HCT116 (cell line): ENCODE measurements around the gene ARHGEF11. TPM values are rescaled to one million over a fixed set of nuclear protein-coding genes. Genes with fewer than 3 reads are reported as not detected.

Experiments used
- ATAC-seq: fragments of 200-7000 bp; cut with Tn5 transposase; 2 replicates; pipeline ENCODE4 v1.9.1; 2020; ENCODE audit warnings: mild to moderate bottlenecking, moderate library complexity
- BruUV-seq: library from RNA; stranded (reverse); fragments of 400-500 nt; replicated peaks from 2 replicates; lab custom pipeline; 2021; lab: Mats Ljungman, UMichigan
- CTCF ChIA-PET: fragments of 300-600 bp; sonication (Branson Sonifier 250); formaldehyde crosslinking; loops from one replicate; lab custom pipeline; 2021; ENCODE audit warnings: antibody characterized with exemption; lab: Charles Lee
- POLR2A ChIA-PET: fragments of 300-600, 350-600 bp; sonication (Branson Sonifier 250); formaldehyde crosslinking; loops from one replicate; lab custom pipeline; 2021; ENCODE audit warnings: antibody characterized with exemption; lab: Charles Lee
- RAD21 ChIA-PET, 2 experiments: fragments of 300-600 bp; sonication (Branson Sonifier 250); formaldehyde crosslinking; loops; one replicate each; lab custom pipeline; 2023; ENCODE audit warnings: low total read pairs in 2 of 2; ENCODE audit not compliant: uncharacterized antibody in 2 of 2, unreplicated experiment in 2 of 2, low non-redundant PET in 1 of 2; lab: Charles Lee
- DNase-seq: peaks from one replicate; pipeline ENCODE4 v3.0.0-alpha.2; 2010; ENCODE audit warnings: low read depth, low spot score
- H2AFZ ChIP-seq: fragments of 200-600 bp; shearing (Covaris generic), sonication (generic); 2 replicates; pipeline ENCODE4 v1.6.1; 2017; ENCODE audit warnings: low read depth, mixed run types, mixed read lengths, antibody characterized with exemption, low read length; ENCODE audit not compliant: poor library complexity, severe bottlenecking
- H3K27ac ChIP-seq: 2 replicates; pipeline ENCODE4 v1.5.1; 2012; ENCODE audit warnings: low read depth, low read length
- H3K27me3 ChIP-seq: fragments of 200-600 bp; sonication (generic); 2 replicates; pipeline ENCODE4 v1.6.1; 2016; ENCODE audit warnings: mixed run types, low read length, mixed read lengths; ENCODE audit not compliant: insufficient read depth
- H3K36me3 ChIP-seq, 2 experiments: fragments of 200-500 bp in 1 of 2; fragments of 200-600 bp in 1 of 2; sonication (Bioruptor generic) in 1 of 2; sonication (generic) in 1 of 2; 2 replicates each; pipeline versions ENCODE4 v1.5.1 to v1.6.1; 2014 to 2016; ENCODE audit warnings: low read length in 2 of 2, inconsistent platforms in 1 of 2, mixed read lengths in 1 of 2, mixed run types in 1 of 2; ENCODE audit not compliant: insufficient read depth in 2 of 2, control insufficient read depth in 1 of 2
- H3K4me1 ChIP-seq, 2 experiments: fragments of 200-600 bp in 1 of 2; sonication (generic) in 1 of 2; 2 replicates each; pipeline versions ENCODE4 v1.5.1 to v1.6.1; 2012 to 2017; ENCODE audit warnings: low read length in 2 of 2, inconsistent platforms in 1 of 2, mild to moderate bottlenecking in 1 of 2, mixed read lengths in 1 of 2, mixed run types in 1 of 2, moderate library complexity in 1 of 2; ENCODE audit not compliant: insufficient read depth in 2 of 2, control insufficient read depth in 1 of 2
- H3K4me2 ChIP-seq: fragments of 200-600 bp; sonication (generic); 2 replicates; pipeline ENCODE4 v1.6.1; 2017; ENCODE audit warnings: mixed run types, low read length, mixed read lengths
- H3K4me3 ChIP-seq, 2 experiments: fragments of 200-600 bp in 1 of 2; sonication (generic) in 1 of 2; replicated peaks in 1 of 2; 2 replicates each; pipeline ENCODE4 v1.5.1; 2011 to 2016; ENCODE audit warnings: low read length in 2 of 2, control low read depth in 1 of 2, low read depth in 1 of 2, mild to moderate bottlenecking in 1 of 2, mixed read lengths in 1 of 2, mixed run types in 1 of 2
- H3K79me2 ChIP-seq: fragments of 200-600 bp; sonication (generic); 2 replicates; pipeline ENCODE4 v1.6.1; 2017; ENCODE audit warnings: mild to moderate bottlenecking, mixed run types, low read length, moderate library complexity, mixed read lengths; ENCODE audit not compliant: insufficient read depth
- H3K9ac ChIP-seq: fragments of 200-600 bp; sonication (generic); 2 replicates; pipeline ENCODE4 v1.6.1; 2016; ENCODE audit warnings: low read length, mixed read lengths
- H3K9me2 ChIP-seq: fragments of 200-600 bp; sonication (generic), shearing (Covaris generic); 2 replicates; pipeline ENCODE4 v1.6.1; 2017; ENCODE audit warnings: mixed run types, mild to moderate bottlenecking, moderate library complexity; ENCODE audit not compliant: insufficient read depth
- H3K9me3 ChIP-seq, 2 experiments: fragments of 200-500 bp in 1 of 2; fragments of 200-600 bp in 1 of 2; sonication (Bioruptor generic) in 1 of 2; sonication (generic) in 1 of 2; 2 replicates each; pipeline ENCODE4 v1.6.1; 2014 to 2017; ENCODE audit warnings: low read length in 2 of 2, mixed read lengths in 2 of 2, inconsistent platforms in 1 of 2, low read depth in 1 of 2, mild to moderate bottlenecking in 1 of 2, mixed run types in 1 of 2, moderate library complexity in 1 of 2; ENCODE audit not compliant: control insufficient read depth in 1 of 2, insufficient read depth in 1 of 2
- H4K20me1 ChIP-seq: fragments of 200-600 bp; sonication (generic), shearing (Covaris generic); 2 replicates; pipeline ENCODE4 v1.6.1; 2017; ENCODE audit warnings: mixed run types, mild to moderate bottlenecking, moderate library complexity; ENCODE audit not compliant: insufficient read depth
- ATF3 ChIP-seq: IDR thresholded peaks from 2 replicates; pipeline ENCODE4 v1.6.1; 2012
- CBX3 ChIP-seq: IDR thresholded peaks from 2 replicates; pipeline ENCODE4 v1.6.1; 2012; ENCODE audit warnings: low read depth
- CEBPB ChIP-seq: IDR thresholded peaks from 2 replicates; pipeline ENCODE4 v1.6.1; 2012; ENCODE audit warnings: low read depth
- CTCF ChIP-seq, 3 experiments: fragments of 200-600 bp in 1 of 3; sonication (generic) in 1 of 3; IDR thresholded peaks in 2 of 3; conservative IDR thresholded peaks in 1 of 3; 2 replicates each; pipeline ENCODE4 v1.5.1; 2012 to 2017; ENCODE audit warnings: low read depth in 2 of 3, low read length in 2 of 3, antibody characterized with exemption in 1 of 3, borderline replicate concordance in 1 of 3, control low read depth in 1 of 3, mild to moderate bottlenecking in 1 of 3, mixed read lengths in 1 of 3, mixed run types in 1 of 3, moderate library complexity in 1 of 3; ENCODE audit not compliant: insufficient read depth in 1 of 3
- EGR1 ChIP-seq: IDR thresholded peaks from 2 replicates; pipeline ENCODE4 v1.6.1; 2012; ENCODE audit warnings: low read depth
- ELF1 ChIP-seq: IDR thresholded peaks from 2 replicates; pipeline ENCODE4 v1.6.1; 2012; ENCODE audit warnings: low read depth, borderline replicate concordance
- EZH2 ChIP-seq: fragments of 200-600 bp; sonication (generic); IDR thresholded peaks from 2 replicates; pipeline ENCODE4 v1.6.1; 2017; ENCODE audit warnings: antibody characterized with exemption, mixed run types
- FOSL1 ChIP-seq: IDR thresholded peaks from 2 replicates; pipeline ENCODE4 v1.6.1; 2012; ENCODE audit warnings: low read depth
- MAX ChIP-seq: IDR thresholded peaks from 2 replicates; pipeline ENCODE4 v1.6.1; 2012
- POLR2A ChIP-seq: IDR thresholded peaks from 2 replicates; pipeline ENCODE4 v1.7.0; 2011; ENCODE audit warnings: borderline replicate concordance; ENCODE audit not compliant: insufficient read depth, insufficient read length; ENCODE audit errors: extremely low read depth
- POLR2AphosphoS5 ChIP-seq: IDR thresholded peaks from 2 replicates; pipeline ENCODE4 v1.6.1; 2011; ENCODE audit warnings: mild to moderate bottlenecking, low read depth, low read length, moderate library complexity
- SIN3A ChIP-seq: IDR thresholded peaks from 2 replicates; pipeline ENCODE4 v1.6.1; 2012; ENCODE audit warnings: low read depth
- SP1 ChIP-seq: IDR thresholded peaks from 2 replicates; pipeline ENCODE4 v1.6.1; 2012; ENCODE audit warnings: low read depth
- SRF ChIP-seq: IDR thresholded peaks from 2 replicates; pipeline ENCODE4 v1.6.1; 2012; ENCODE audit warnings: low read depth
- TCF7L2 ChIP-seq: IDR thresholded peaks from 2 replicates; pipeline ENCODE4 v1.7.0; 2011; ENCODE audit warnings: borderline replicate concordance, inconsistent platforms; ENCODE audit not compliant: insufficient read depth, insufficient read length; ENCODE audit errors: extremely low read depth
- YY1 ChIP-seq: IDR thresholded peaks from 2 replicates; pipeline ENCODE4 v1.6.1; 2011; ENCODE audit warnings: low read length, low read depth, moderate library complexity, mild to moderate bottlenecking; ENCODE audit not compliant: insufficient replicate concordance; ENCODE audit errors: extremely low read depth
- ZBTB33 ChIP-seq: IDR thresholded peaks from 2 replicates; pipeline ENCODE4 v1.6.1; 2011; ENCODE audit warnings: mild to moderate bottlenecking, low read length, moderate library complexity; ENCODE audit not compliant: insufficient replicate concordance; ENCODE audit errors: extremely low read depth
- ZFX ChIP-seq: fragments of 450-650 bp; IDR thresholded peaks from 2 replicates; pipeline ENCODE4 v1.6.1; 2017
- ZNF274 ChIP-seq: fragments of 200-500 bp; sonication (Bioruptor generic); IDR thresholded peaks from 2 replicates; pipeline ENCODE4 v1.6.1; 2014; ENCODE audit warnings: mild to moderate bottlenecking, low read depth, low read length, inconsistent platforms
- intact Hi-C: fragments of 100-400 bp; cut with micrococcal nuclease; formaldehyde crosslinking; loops from 2 replicates; pipeline ENCODE4 v1.10.0; 2022
- total RNA-seq: library from RNA; stranded (reverse); gene quantifications from one replicate; pipeline ENCODE4 v1.2.1, GENCODE V29; 2021; ENCODE audit not compliant: unreplicated experiment

The ARHGEF11 gene
- total RNA-seq, 1 experiment from 2014 or later: 28.9 TPM

- Histone ChIP-seq H3K9me2 (no peaks in the 10 kb centered on the region), H3K4me2 (no peak overlapping the region), H3K79me2 (no peaks in the 10 kb centered on the region), H4K20me1 (no peaks in the 10 kb centered on the region), H2AFZ (no peak overlapping the region), H3K9ac (no peak overlapping the region), H3K4me1 (peaks cover 6 to 24% of the 10 kb centered on the region in 2 experiments; a peak in 3 of 4 replicates), H3K36me3 (no peaks in the 10 kb centered on the region), H3K27ac (no peak overlapping the region), H3K27me3 (no peaks in the 10 kb centered on the region), H3K9me3 (no peaks in the 10 kb centered on the region; a peak in 1 of 4 replicates), H3K4me3 (no peak overlapping the region)
- ChIA-PET CTCF (no interaction called here), POLR2A (no interaction called here), RAD21 (no interaction called here)
- no peak for DNase-seq
- intact Hi-C loops: no loop called here
- no peak for ATAC-seq
- no TSS peak for BruUV-seq
- TF ChIP-seq EZH2 (no peak), ZFX (no peak), ZBTB33 (no peak), EGR1 (no peak), POLR2A (no peak), SIN3A (no peak), FOSL1 (no peak), ATF3 (no peak), CTCF (IDR thresholded peaks at IDR 0.05 in 2 of 3, conservative IDR thresholded peaks at IDR 0.05 in 1 of 3; ENCODE audit: borderline replicate concordance in 1 of 3, insufficient read depth in 1 of 3, low read depth in 2 of 3, low read length in 2 of 3) (no peak), SP1 (no peak), ZNF274 (no peak), CEBPB (no peak), MAX (no peak), POLR2AphosphoS5 (no peak), CBX3 (no peak), YY1 (no peak), TCF7L2 (no peak), ELF1 (no peak), SRF (no peak)
Measured at GRCh38 chr1:156905176-156905575, 140.4 kb downstream of the ARHGEF11 start.
